Activated T-helper 17 cell treated with anti-CD3 and anti-CD28 coated beads, Interleukin-2, amount 50 U/mL, for 72 hours (primary cell): ENCODE measurements around the gene MAG. TPM values are rescaled to one million over a fixed set of nuclear protein-coding genes. Genes with fewer than 3 reads are reported as not detected.

Experiments
- ATAC-seq: fragments of 150-1000 bp; cut with Tn5 transposase; replicated peaks from 2 replicates; pipeline ENCODE4 v1.10.0; 2021; ENCODE audit warnings: mild to moderate bottlenecking, moderate library complexity
- H3K27ac Mint-ChIP-seq: one replicate; pipeline ENCODE4 v1.8.0; 2022; ENCODE audit warnings: mixed read lengths
- H3K27me3 Mint-ChIP-seq: one replicate; pipeline ENCODE4 v1.8.0; 2022; ENCODE audit warnings: mixed read lengths
- H3K36me3 Mint-ChIP-seq: one replicate; pipeline ENCODE4 v1.8.0; 2022; ENCODE audit warnings: low read depth, mild to moderate bottlenecking, mixed read lengths
- H3K4me1 Mint-ChIP-seq: one replicate; pipeline ENCODE4 v1.8.0; 2022; ENCODE audit warnings: mixed read lengths
- H3K4me3 Mint-ChIP-seq: one replicate; pipeline ENCODE4 v1.8.0; 2022; ENCODE audit warnings: mild to moderate bottlenecking, mixed read lengths
- H3K9me3 Mint-ChIP-seq: one replicate; pipeline ENCODE4 v1.8.0; 2022; ENCODE audit warnings: mixed read lengths
- total RNA-seq, 2 donors: library from RNA; stranded (reverse); gene quantifications; one replicate each; pipeline ENCODE4 v1.2.3, GENCODE V29; 2022

Gene MAG
- total RNA-seq, 2 donors from 2014 or later = 0.24 to 0.50 TPM

DNA sequence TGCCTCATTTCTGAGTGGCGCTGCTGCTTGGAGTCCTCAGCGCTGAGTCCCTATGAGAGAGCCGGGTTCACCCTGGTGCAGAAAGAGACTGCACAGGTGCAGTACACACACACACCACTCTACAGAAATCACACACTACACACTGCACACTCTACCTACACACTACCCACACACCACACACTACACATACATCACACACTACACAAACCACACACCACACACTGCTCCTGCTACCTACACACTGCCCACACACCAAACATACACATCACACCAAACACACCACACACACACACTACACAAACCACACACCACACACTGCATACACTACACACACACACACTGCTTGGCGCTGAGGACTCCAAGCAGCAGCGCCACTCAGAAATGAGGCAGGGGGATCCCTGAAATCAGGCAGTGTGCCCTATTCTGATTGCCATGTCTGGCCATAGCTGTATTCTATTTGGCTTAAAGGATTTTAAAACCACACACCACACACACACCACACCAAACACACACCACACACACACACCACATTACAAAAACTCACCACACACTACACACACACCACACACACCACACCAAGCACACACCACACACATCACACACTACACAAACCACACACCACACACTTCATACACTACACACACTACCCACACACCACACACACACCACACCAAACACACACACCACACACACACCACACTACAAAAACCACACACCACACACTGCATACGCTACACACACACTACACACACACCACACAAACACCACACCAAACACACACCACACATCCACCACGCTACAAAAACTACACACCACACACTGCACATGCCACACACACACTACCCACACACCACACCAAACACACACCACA is 4.9 kb downstream of the MAG start:
- H3K27ac Mint-ChIP-seq = no peak overlapping the region
- no peaks in the 10 kb centered on the region for H3K4me1 Mint-ChIP-seq
- no peaks in the 10 kb centered on the region for H3K9me3 Mint-ChIP-seq
- no peaks in the 10 kb centered on the region for H3K27me3 Mint-ChIP-seq
- H3K4me3 Mint-ChIP-seq = no peak overlapping the region
- peak; percentile 44 for ATAC-seq
- no peaks in the 10 kb centered on the region for H3K36me3 Mint-ChIP-seq

DNA sequence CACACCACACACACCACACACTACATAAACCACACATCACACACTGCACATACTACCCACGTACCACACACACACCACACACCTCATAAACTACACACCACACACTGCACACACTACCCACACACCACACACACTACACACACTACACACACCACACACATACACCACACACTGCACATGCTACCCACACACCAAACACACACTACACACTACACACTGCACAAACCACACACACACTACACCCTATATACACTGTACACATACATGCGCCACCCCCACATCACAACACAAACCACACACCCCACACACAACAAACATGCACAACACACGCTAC is 5.5 kb downstream of the MAG start:
- ATAC-seq = no peak
- H3K4me1 Mint-ChIP-seq = no peaks in the 10 kb centered on the region
- H3K27me3 Mint-ChIP-seq = no peaks in the 10 kb centered on the region
- H3K9me3 Mint-ChIP-seq = no peaks in the 10 kb centered on the region
- H3K36me3 Mint-ChIP-seq = no peaks in the 10 kb centered on the region
- H3K27ac Mint-ChIP-seq = no peak overlapping the region
- H3K4me3 Mint-ChIP-seq = no peak overlapping the region

DNA sequence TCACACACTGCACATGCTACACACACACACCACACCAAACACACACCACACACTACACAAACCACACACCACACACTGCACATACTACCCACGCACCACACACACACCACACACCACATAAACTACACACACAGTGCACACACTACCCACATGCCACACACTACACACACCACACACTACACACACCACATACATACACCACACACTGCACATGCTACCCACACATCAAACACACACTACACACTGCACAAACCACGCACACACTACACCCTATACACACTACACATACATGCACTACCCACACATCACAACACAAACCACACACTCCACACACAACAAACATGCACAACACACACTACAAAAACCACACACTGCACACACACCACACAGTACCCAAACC is 6.0 kb downstream of the MAG start:
- H3K4me1 Mint-ChIP-seq = no peaks in the 10 kb centered on the region
- no peaks in the 10 kb centered on the region for H3K36me3 Mint-ChIP-seq
- H3K27ac Mint-ChIP-seq = no peak overlapping the region
- ATAC-seq = no peak
- no peak overlapping the region for H3K4me3 Mint-ChIP-seq
- no peaks in the 10 kb centered on the region for H3K9me3 Mint-ChIP-seq
- H3K27me3 Mint-ChIP-seq = no peaks in the 10 kb centered on the region

DNA sequence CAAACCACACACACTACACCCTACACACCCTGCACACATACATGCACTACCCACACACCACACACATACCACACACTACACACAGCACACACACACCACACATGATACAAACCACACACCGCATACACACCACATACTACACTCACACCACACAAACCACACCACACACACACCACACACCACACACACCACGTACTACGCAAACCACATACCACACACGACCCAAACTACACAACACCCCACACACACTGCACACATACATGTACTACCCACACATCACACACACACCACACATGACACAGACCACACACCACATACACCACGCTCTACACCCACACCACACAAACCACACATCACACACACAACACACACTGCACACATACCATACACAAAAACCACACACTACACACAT is 6.6 kb downstream of the MAG start:
- H3K27ac Mint-ChIP-seq = no peak overlapping the region

DNA sequence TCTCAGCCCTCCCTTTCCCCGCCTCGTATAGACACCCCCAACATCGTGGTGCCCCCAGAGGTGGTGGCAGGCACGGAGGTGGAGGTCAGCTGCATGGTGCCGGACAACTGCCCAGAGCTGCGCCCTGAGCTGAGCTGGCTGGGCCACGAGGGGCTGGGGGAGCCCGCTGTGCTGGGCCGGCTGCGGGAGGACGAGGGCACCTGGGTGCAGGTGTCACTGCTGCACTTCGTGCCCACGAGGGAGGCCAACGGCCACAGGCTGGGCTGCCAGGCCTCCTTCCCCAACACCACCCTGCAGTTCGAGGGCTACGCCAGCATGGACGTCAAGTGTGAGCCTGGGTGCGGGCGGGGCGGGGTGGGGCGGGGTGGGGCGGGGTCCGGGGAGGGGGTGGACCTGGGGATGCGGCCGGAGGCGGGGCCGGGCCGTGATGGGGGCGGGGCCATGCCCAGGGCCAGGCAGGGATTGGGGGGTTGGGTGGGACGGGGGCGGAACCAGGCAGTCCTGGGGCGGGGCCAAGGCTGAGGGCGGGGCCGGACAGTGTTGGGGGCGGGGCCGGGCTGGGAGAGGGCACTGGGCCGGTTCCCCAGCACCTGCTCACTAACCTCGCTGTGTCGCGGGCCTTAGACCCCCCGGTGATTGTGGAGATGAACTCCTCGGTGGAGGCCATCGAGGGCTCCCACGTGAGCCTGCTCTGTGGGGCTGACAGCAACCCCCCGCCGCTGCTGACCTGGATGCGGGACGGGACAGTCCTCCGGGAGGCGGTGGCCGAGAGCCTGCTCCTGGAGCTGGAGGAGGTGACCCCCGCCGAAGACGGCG is 7.8 kb downstream of the MAG start:
- Mint-ChIP-seq H3K36me3 (no peaks in the 10 kb centered on the region), H3K4me3 (no peak overlapping the region), H3K27me3 (no peaks in the 10 kb centered on the region), H3K9me3 (no peaks in the 10 kb centered on the region), H3K4me1 (no peaks in the 10 kb centered on the region), H3K27ac (no peak overlapping the region)
- no peak for ATAC-seq

More for the DNA sequence above, 6.6 kb downstream of the MAG start:
- Mint-ChIP-seq H3K36me3 (no peaks in the 10 kb centered on the region), H3K27me3 (no peaks in the 10 kb centered on the region), H3K9me3 (no peaks in the 10 kb centered on the region), H3K4me3 (no peak overlapping the region), H3K4me1 (no peaks in the 10 kb centered on the region)
- no peak for ATAC-seq

DNA sequence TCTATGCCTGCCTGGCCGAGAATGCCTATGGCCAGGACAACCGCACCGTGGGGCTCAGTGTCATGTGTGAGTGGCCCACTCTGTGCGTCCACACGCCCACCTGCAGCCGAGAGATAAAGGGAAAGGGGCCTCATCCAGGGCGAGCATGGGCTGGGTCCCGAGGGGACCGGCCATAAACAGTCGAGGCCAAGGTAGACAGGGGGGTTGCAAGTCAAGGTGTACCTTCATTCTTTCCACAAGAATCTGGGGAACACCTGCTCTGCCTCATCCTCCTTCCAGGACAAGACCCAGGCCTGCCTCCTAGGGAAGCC is 8.3 kb downstream of the MAG start:
- no peaks in the 10 kb centered on the region for H3K9me3 Mint-ChIP-seq
- no peak for ATAC-seq
- no peak overlapping the region for H3K27ac Mint-ChIP-seq
- H3K27me3 Mint-ChIP-seq = no peaks in the 10 kb centered on the region
- no peak overlapping the region for H3K4me3 Mint-ChIP-seq
- H3K36me3 Mint-ChIP-seq = no peaks in the 10 kb centered on the region
- H3K4me1 Mint-ChIP-seq = no peaks in the 10 kb centered on the region

DNA sequence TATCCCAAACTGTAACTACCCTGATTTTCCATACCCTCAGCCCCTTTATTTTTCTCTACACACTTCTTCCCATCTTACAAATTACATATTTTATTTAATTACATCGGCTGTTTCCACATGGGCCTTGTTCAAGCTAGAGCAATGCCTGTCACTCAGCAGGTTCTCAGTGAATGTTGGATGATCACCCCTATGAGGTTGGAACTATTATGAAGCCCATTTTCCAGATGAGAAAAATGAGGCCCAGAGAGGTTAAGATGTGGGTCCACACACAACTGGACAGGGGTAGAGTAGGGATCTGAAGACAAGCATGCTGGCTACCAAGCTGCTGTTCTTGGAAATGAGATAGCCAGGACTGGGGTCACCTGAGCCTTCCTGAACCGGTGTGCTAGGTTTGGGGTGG is 10.0 kb downstream of the MAG start:
- H3K27ac Mint-ChIP-seq = peak overlapping the region; percentile 16

DNA sequence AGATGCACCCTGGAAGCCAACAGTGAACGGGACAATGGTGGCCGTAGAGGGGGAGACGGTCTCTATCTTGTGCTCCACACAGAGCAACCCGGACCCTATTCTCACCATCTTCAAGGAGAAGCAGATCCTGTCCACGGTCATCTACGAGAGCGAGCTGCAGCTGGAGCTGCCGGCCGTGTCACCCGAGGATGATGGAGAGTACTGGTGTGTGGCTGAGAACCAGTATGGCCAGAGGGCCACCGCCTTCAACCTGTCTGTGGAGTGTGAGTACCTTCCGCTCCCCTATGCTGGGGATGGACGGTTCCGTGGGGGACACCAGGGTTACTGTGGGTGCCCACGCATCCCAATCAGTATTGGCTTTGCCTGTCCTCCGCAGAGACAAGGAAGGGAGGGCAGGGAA is 10.5 kb downstream of the MAG start:
- Mint-ChIP-seq H3K27me3 (no peaks in the 10 kb centered on the region), H3K9me3 (no peaks in the 10 kb centered on the region), H3K4me3 (no peak overlapping the region), H3K36me3 (no peaks in the 10 kb centered on the region), H3K27ac (peak overlapping the region; percentile 16), H3K4me1 (no peaks in the 10 kb centered on the region)
- ATAC-seq = no peak

More for the DNA sequence above, 10.0 kb downstream of the MAG start:
- no peaks in the 10 kb centered on the region for H3K9me3 Mint-ChIP-seq
- ATAC-seq = no peak
- no peaks in the 10 kb centered on the region for H3K27me3 Mint-ChIP-seq
- no peaks in the 10 kb centered on the region for H3K36me3 Mint-ChIP-seq
- no peaks in the 10 kb centered on the region for H3K4me1 Mint-ChIP-seq
- no peak overlapping the region for H3K4me3 Mint-ChIP-seq

DNA sequence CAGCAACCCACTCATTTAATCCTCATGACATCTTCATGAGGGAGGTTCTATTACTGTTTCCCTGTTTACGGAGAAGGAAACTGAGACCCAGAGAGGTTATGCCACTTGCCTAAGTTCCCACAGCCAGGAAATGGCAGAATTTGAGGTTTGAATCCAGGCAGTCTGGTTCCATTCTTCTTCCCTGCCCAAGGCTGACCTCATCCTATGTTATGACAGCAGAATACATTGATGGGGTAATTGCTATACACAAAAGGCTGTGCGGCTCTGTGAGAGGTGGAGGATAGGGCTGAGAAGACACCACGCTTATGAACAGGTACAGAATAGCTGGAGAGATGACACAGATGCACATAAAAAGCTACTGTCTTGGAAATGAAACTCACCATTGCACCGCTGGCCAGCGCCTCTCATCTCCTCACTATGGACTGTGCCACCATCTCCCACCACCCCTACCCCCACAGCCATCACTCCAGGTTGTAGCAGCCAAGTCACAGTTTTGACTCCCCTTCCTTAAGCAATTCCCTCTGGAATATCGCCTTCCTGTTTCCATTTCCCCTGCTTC is 11.5 kb downstream of the MAG start:
- Mint-ChIP-seq H3K4me3 (no peak overlapping the region), H3K4me1 (no peaks in the 10 kb centered on the region), H3K27me3 (peaks cover 3% of the 10 kb centered on the region), H3K9me3 (no peaks in the 10 kb centered on the region), H3K36me3 (no peaks in the 10 kb centered on the region), H3K27ac (no peak overlapping the region)
- ATAC-seq = no peak

DNA sequence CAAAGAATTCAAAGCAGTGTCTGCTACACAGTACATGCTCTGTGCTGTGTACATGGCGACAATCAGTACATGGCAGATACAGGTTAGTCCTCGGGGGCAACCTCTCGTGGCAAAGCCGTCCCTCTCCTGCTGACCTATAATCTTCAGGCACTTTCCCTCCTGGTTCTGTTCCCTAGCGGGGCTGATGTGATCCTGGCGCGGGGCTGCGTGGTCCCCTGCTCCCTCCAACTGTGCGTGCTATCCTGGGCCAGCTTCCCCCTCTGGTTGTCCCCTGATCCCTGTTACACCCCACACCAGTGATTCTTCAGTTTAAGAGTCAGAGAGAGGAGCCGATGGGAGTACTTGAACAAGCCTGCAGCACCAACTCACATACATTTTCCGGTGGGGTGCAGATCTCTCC is 12.1 kb downstream of the MAG start:
- H3K4me3 Mint-ChIP-seq = no peak overlapping the region
- H3K27me3 Mint-ChIP-seq = peaks cover 3% of the 10 kb centered on the region
- H3K36me3 Mint-ChIP-seq = no peaks in the 10 kb centered on the region
- ATAC-seq = no peak
- H3K9me3 Mint-ChIP-seq = no peaks in the 10 kb centered on the region
- H3K4me1 Mint-ChIP-seq = no peaks in the 10 kb centered on the region
- H3K27ac Mint-ChIP-seq = no peak overlapping the region

DNA sequence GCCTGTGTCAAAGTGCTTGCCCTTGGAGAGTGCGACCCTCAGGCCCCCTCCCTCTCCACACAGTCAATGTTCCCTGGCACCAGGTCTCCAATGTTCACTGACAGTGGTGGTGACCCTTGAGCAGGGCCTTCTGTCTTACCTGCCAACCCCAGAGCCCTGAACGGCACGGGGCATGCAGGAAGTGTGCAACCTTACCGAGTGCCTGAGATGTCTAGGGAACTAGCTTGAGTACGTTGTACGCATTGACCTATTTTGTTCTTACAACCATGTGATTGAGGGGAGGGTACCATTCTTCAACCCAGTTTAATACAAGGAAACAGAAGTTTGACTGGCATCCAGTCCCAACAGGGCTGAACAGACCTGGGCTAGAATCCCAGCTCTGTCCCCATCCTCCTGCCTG is 13.2 kb downstream of the MAG start:
- no peak for ATAC-seq
- Mint-ChIP-seq H3K27ac (no peak overlapping the region), H3K4me1 (no peaks in the 10 kb centered on the region), H3K27me3 (peaks cover 3% of the 10 kb centered on the region), H3K4me3 (no peak overlapping the region), H3K36me3 (no peaks in the 10 kb centered on the region), H3K9me3 (no peaks in the 10 kb centered on the region)

DNA sequence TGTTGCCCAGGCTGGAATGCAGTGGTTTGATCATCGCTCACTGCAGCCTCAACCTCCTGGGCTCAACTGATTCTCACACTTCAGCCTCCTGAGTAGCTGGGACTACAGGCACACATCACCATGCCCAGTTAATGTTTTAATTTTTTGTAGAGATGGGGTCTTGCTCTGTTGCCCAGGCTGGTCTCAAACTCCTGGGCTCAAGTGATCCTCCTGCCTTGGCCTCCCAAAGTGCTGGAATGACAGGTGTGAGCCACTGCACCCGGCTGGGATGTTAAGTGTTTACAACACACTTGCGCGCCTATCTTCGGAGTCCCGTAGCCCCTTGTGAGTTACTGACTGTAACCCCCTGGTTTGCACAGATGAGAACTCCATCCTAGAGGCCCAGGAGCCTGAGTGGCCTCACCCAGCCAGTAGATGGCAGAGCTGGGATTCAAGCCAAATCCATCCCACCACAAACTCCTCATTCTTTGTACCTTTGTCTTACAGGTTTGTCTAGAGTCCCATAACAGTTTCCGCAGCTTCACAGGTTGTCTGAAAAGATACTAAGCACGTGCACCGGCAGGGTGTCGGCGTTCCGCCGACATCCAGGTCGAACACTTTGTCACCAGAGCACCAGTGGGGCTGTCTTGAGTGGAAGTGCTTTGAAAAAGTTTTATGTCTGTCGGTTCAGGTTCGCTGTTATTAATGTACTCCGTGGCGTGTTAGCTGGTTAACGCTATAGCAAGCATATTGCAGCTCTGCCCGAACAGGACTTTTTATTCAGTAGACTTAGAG is 14.7 kb downstream of the MAG start:
- Mint-ChIP-seq H3K36me3 (no peaks in the 10 kb centered on the region), H3K4me1 (no peaks in the 10 kb centered on the region), H3K9me3 (no peaks in the 10 kb centered on the region), H3K4me3 (no peak overlapping the region), H3K27me3 (peaks cover 3% of the 10 kb centered on the region), H3K27ac (no peak overlapping the region)
- ATAC-seq = no peak

DNA sequence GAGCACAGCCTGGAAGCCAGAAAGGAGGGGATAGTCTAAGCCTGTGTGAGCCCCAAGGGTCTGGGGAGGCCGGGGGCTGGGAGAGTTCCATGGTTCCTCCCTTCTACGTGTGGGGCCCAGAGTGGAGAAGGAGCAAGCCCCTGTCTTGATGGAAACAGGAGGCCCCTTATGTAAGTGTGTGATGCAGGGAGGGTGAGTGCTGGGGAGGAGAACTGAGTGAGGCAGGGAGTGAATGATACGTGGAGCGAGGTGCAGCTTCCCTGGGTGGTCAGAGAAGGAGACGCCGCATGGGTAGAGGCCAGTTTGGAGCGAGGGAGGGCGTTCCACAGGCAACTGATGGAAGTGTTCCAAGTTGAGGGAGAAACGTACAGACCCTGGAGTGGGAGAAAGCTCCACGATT is 16.0 kb downstream of the MAG start:
- no peak for ATAC-seq
- Mint-ChIP-seq H3K9me3 (no peaks in the 10 kb centered on the region), H3K4me3 (no peak overlapping the region), H3K4me1 (no peaks in the 10 kb centered on the region), H3K27me3 (peaks cover 3% of the 10 kb centered on the region), H3K36me3 (no peaks in the 10 kb centered on the region), H3K27ac (no peak overlapping the region)

DNA sequence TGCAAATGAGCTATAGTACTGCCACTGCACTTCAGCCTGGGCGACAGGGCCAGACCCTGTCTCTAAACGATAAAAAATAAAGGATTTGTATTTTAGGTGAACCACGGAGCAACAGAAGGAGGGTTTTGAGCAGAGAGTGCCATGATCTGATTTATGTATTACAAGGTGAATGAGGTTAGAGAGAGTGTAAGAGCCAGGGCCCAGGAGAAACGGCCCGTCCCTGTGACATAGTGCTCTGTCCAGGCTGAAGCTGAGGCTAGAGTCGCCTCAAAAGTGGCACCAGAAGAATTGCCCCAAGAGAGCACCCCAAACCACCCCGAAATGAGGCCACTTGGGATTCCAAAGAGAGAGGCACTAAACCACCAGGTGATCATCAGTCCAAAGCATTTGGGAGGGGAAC is 16.9 kb downstream of the MAG start:
- Mint-ChIP-seq H3K9me3 (no peaks in the 10 kb centered on the region), H3K36me3 (no peaks in the 10 kb centered on the region)

More for the DNA sequence above, 16.9 kb downstream of the MAG start:
- peaks cover 3% of the 10 kb centered on the region for H3K27me3 Mint-ChIP-seq
- no peak overlapping the region for H3K4me3 Mint-ChIP-seq
- H3K4me1 Mint-ChIP-seq = no peaks in the 10 kb centered on the region
- ATAC-seq = no peak
- H3K27ac Mint-ChIP-seq = peak overlapping the region; percentile 0
